NOMO-1 treated with dmso at 0.1 percent for 144 hours (cell line): ENCODE results near the gene ARPC2.
A peak's percentile ranks its signal among the peaks of the same experiment; 100 is the strongest.

ENCODE experiments used
- DNase-seq: peaks from one replicate; lab custom pipeline; 2025; ENCODE audit not compliant: unreplicated experiment; lab: John Stamatoyannopoulos, UW

Gene ARPC2

GRCh38 chr2:218217360-218218267 is 625 bp downstream of the ARPC2 start:
- DNase-seq: peak; percentile 57

- peak; percentile 35 for DNase-seq
Measured at GRCh38 chr2:218218268-218219185, 1.5 kb downstream of the ARPC2 start.

GRCh38 chr2:218219934-218220333 is 2.9 kb downstream of the ARPC2 start:
- DNase-seq: no peak

GRCh38 chr2:218221000-218221399 is 4.0 kb downstream of the ARPC2 start:
- DNase-seq: no peak

- no peak for DNase-seq
Measured at GRCh38 chr2:218223046-218223445, 6.1 kb downstream of the ARPC2 start.

GRCh38 chr2:218224186-218224585 is 7.2 kb downstream of the ARPC2 start:
- no peak for DNase-seq

- no peak for DNase-seq
Measured at GRCh38 chr2:218226903-218227302, 9.9 kb downstream of the ARPC2 start.

GRCh38 chr2:218228366-218229090 is 11.5 kb downstream of the ARPC2 start:
- no peak for DNase-seq

GRCh38 chr2:218229239-218229638 is 12.2 kb downstream of the ARPC2 start:
- peak; percentile 78 for DNase-seq

GRCh38 chr2:218229851-218230250 is 12.9 kb downstream of the ARPC2 start:
- DNase-seq: peak; percentile 24

GRCh38 chr2:218230882-218231281 is 13.9 kb downstream of the ARPC2 start:
- DNase-seq: no peak

GRCh38 chr2:218233543-218233942 is 16.6 kb downstream of the ARPC2 start:
- no peak for DNase-seq

GRCh38 chr2:218234521-218234920 is 17.5 kb downstream of the ARPC2 start:
- no peak for DNase-seq

GRCh38 chr2:218235017-218235416 is 18.0 kb downstream of the ARPC2 start:
- no peak for DNase-seq

GRCh38 chr2:218236829-218237228 is 19.8 kb downstream of the ARPC2 start:
- DNase-seq: no peak

GRCh38 chr2:218238887-218239286 is 21.9 kb downstream of the ARPC2 start:
- DNase-seq: no peak

- DNase-seq: no peak
Measured at GRCh38 chr2:218244204-218244603, 27.2 kb downstream of the ARPC2 start.

- no peak for DNase-seq
Measured at GRCh38 chr2:218244665-218245064, 27.7 kb downstream of the ARPC2 start.

- no peak for DNase-seq
Measured at GRCh38 chr2:218245214-218245613, 28.2 kb downstream of the ARPC2 start.

- DNase-seq: no peak
Measured at GRCh38 chr2:218249691-218250090, 32.7 kb downstream of the ARPC2 start.
